HCT116 (cell line): ENCODE measurements around the gene ABCC1. TPM values are rescaled to one million over a fixed set of nuclear protein-coding genes. Genes with fewer than 3 reads are reported as not detected.

ENCODE experiments used
- ATAC-seq: fragments of 200-7000 bp; cut with Tn5 transposase; 2 replicates; pipeline ENCODE4 v1.9.1; 2020; ENCODE audit warnings: mild to moderate bottlenecking, moderate library complexity
- BruUV-seq: library from RNA; stranded (reverse); fragments of 400-500 nt; replicated peaks from 2 replicates; lab custom pipeline; 2021; lab: Mats Ljungman, UMichigan
- CTCF ChIA-PET: fragments of 300-600 bp; sonication (Branson Sonifier 250); formaldehyde crosslinking; loops from one replicate; lab custom pipeline; 2021; ENCODE audit warnings: antibody characterized with exemption; lab: Charles Lee
- POLR2A ChIA-PET: fragments of 300-600, 350-600 bp; sonication (Branson Sonifier 250); formaldehyde crosslinking; loops from one replicate; lab custom pipeline; 2021; ENCODE audit warnings: antibody characterized with exemption; lab: Charles Lee
- RAD21 ChIA-PET, 2 experiments: fragments of 300-600 bp; sonication (Branson Sonifier 250); formaldehyde crosslinking; loops; one replicate each; lab custom pipeline; 2023; ENCODE audit warnings: low total read pairs in 2 of 2; ENCODE audit not compliant: uncharacterized antibody in 2 of 2, unreplicated experiment in 2 of 2, low non-redundant PET in 1 of 2; lab: Charles Lee
- DNase-seq: peaks from one replicate; pipeline ENCODE4 v3.0.0-alpha.2; 2010; ENCODE audit warnings: low read depth, low spot score
- H2AFZ ChIP-seq: fragments of 200-600 bp; shearing (Covaris generic), sonication (generic); 2 replicates; pipeline ENCODE4 v1.6.1; 2017; ENCODE audit warnings: low read depth, mixed run types, mixed read lengths, antibody characterized with exemption, low read length; ENCODE audit not compliant: poor library complexity, severe bottlenecking
- H3K27ac ChIP-seq: 2 replicates; pipeline ENCODE4 v1.5.1; 2012; ENCODE audit warnings: low read depth, low read length
- H3K27me3 ChIP-seq: fragments of 200-600 bp; sonication (generic); 2 replicates; pipeline ENCODE4 v1.6.1; 2016; ENCODE audit warnings: mixed run types, low read length, mixed read lengths; ENCODE audit not compliant: insufficient read depth
- H3K36me3 ChIP-seq, 2 experiments: fragments of 200-500 bp in 1 of 2; fragments of 200-600 bp in 1 of 2; sonication (Bioruptor generic) in 1 of 2; sonication (generic) in 1 of 2; 2 replicates each; pipeline versions ENCODE4 v1.5.1 to v1.6.1; 2014 to 2016; ENCODE audit warnings: low read length in 2 of 2, inconsistent platforms in 1 of 2, mixed read lengths in 1 of 2, mixed run types in 1 of 2; ENCODE audit not compliant: insufficient read depth in 2 of 2, control insufficient read depth in 1 of 2
- H3K4me1 ChIP-seq, 2 experiments: fragments of 200-600 bp in 1 of 2; sonication (generic) in 1 of 2; 2 replicates each; pipeline versions ENCODE4 v1.5.1 to v1.6.1; 2012 to 2017; ENCODE audit warnings: low read length in 2 of 2, inconsistent platforms in 1 of 2, mild to moderate bottlenecking in 1 of 2, mixed read lengths in 1 of 2, mixed run types in 1 of 2, moderate library complexity in 1 of 2; ENCODE audit not compliant: insufficient read depth in 2 of 2, control insufficient read depth in 1 of 2
- H3K4me2 ChIP-seq: fragments of 200-600 bp; sonication (generic); 2 replicates; pipeline ENCODE4 v1.6.1; 2017; ENCODE audit warnings: mixed run types, low read length, mixed read lengths
- H3K4me3 ChIP-seq, 2 experiments: fragments of 200-600 bp in 1 of 2; sonication (generic) in 1 of 2; replicated peaks in 1 of 2; 2 replicates each; pipeline ENCODE4 v1.5.1; 2011 to 2016; ENCODE audit warnings: low read length in 2 of 2, control low read depth in 1 of 2, low read depth in 1 of 2, mild to moderate bottlenecking in 1 of 2, mixed read lengths in 1 of 2, mixed run types in 1 of 2
- H3K79me2 ChIP-seq: fragments of 200-600 bp; sonication (generic); 2 replicates; pipeline ENCODE4 v1.6.1; 2017; ENCODE audit warnings: mild to moderate bottlenecking, mixed run types, low read length, moderate library complexity, mixed read lengths; ENCODE audit not compliant: insufficient read depth
- H3K9ac ChIP-seq: fragments of 200-600 bp; sonication (generic); 2 replicates; pipeline ENCODE4 v1.6.1; 2016; ENCODE audit warnings: low read length, mixed read lengths
- H3K9me2 ChIP-seq: fragments of 200-600 bp; sonication (generic), shearing (Covaris generic); 2 replicates; pipeline ENCODE4 v1.6.1; 2017; ENCODE audit warnings: mixed run types, mild to moderate bottlenecking, moderate library complexity; ENCODE audit not compliant: insufficient read depth
- H3K9me3 ChIP-seq, 2 experiments: fragments of 200-500 bp in 1 of 2; fragments of 200-600 bp in 1 of 2; sonication (Bioruptor generic) in 1 of 2; sonication (generic) in 1 of 2; 2 replicates each; pipeline ENCODE4 v1.6.1; 2014 to 2017; ENCODE audit warnings: low read length in 2 of 2, mixed read lengths in 2 of 2, inconsistent platforms in 1 of 2, low read depth in 1 of 2, mild to moderate bottlenecking in 1 of 2, mixed run types in 1 of 2, moderate library complexity in 1 of 2; ENCODE audit not compliant: control insufficient read depth in 1 of 2, insufficient read depth in 1 of 2
- H4K20me1 ChIP-seq: fragments of 200-600 bp; sonication (generic), shearing (Covaris generic); 2 replicates; pipeline ENCODE4 v1.6.1; 2017; ENCODE audit warnings: mixed run types, mild to moderate bottlenecking, moderate library complexity; ENCODE audit not compliant: insufficient read depth
- ATF3 ChIP-seq: IDR thresholded peaks from 2 replicates; pipeline ENCODE4 v1.6.1; 2012
- CBX3 ChIP-seq: IDR thresholded peaks from 2 replicates; pipeline ENCODE4 v1.6.1; 2012; ENCODE audit warnings: low read depth
- EGR1 ChIP-seq: IDR thresholded peaks from 2 replicates; pipeline ENCODE4 v1.6.1; 2012; ENCODE audit warnings: low read depth
- POLR2A ChIP-seq: IDR thresholded peaks from 2 replicates; pipeline ENCODE4 v1.7.0; 2011; ENCODE audit warnings: borderline replicate concordance; ENCODE audit not compliant: insufficient read depth, insufficient read length; ENCODE audit errors: extremely low read depth
- RAD21 ChIP-seq: IDR thresholded peaks from 2 replicates; pipeline ENCODE4 v1.6.1; 2012; ENCODE audit warnings: low read depth, mild to moderate bottlenecking
- REST ChIP-seq: IDR thresholded peaks from 2 replicates; pipeline ENCODE4 v1.6.1; 2012; ENCODE audit warnings: low read depth
- SIN3A ChIP-seq: IDR thresholded peaks from 2 replicates; pipeline ENCODE4 v1.6.1; 2012; ENCODE audit warnings: low read depth
- ZBTB33 ChIP-seq: IDR thresholded peaks from 2 replicates; pipeline ENCODE4 v1.6.1; 2011; ENCODE audit warnings: mild to moderate bottlenecking, low read length, moderate library complexity; ENCODE audit not compliant: insufficient replicate concordance; ENCODE audit errors: extremely low read depth
- ZNF274 ChIP-seq: fragments of 200-500 bp; sonication (Bioruptor generic); IDR thresholded peaks from 2 replicates; pipeline ENCODE4 v1.6.1; 2014; ENCODE audit warnings: mild to moderate bottlenecking, low read depth, low read length, inconsistent platforms
- intact Hi-C: fragments of 100-400 bp; cut with micrococcal nuclease; formaldehyde crosslinking; loops from 2 replicates; pipeline ENCODE4 v1.10.0; 2022
- total RNA-seq: library from RNA; stranded (reverse); gene quantifications from one replicate; pipeline ENCODE4 v1.2.1, GENCODE V29; 2021; ENCODE audit not compliant: unreplicated experiment

Gene ABCC1
- total RNA-seq, 1 experiment from 2014 or later, result 61.9 TPM

GRCh38 chr16:16007743-16008111 lies 58.3 kb downstream of the ABCC1 start:
- H3K79me2 ChIP-seq, result peaks cover 61% of the 10 kb centered on the region
- H2AFZ ChIP-seq, result no peak overlapping the region
- no peak overlapping the region for H3K9ac ChIP-seq
- no peaks in the 10 kb centered on the region for H4K20me1 ChIP-seq
- intact Hi-C loops, result no loop called here
- no peaks in the 10 kb centered on the region for H3K27me3 ChIP-seq
- ChIA-PET RAD21 (no interaction called here), CTCF (no interaction called here), POLR2A (no interaction called here)
- DNase-seq (no peak), ATAC-seq (no peak)
- TF ChIP-seq POLR2A, result no peak
- TF ChIP-seq CBX3, result no peak
- no peak for TF ChIP-seq REST
- no peak for TF ChIP-seq ZBTB33
- no peak for TF ChIP-seq EGR1
- TF ChIP-seq ZNF274, result no peak
- no peak for TF ChIP-seq RAD21
- TF ChIP-seq SIN3A, result no peak
- TF ChIP-seq ATF3, result no peak
- no peaks in the 10 kb centered on the region for H3K9me2 ChIP-seq
- H3K27ac ChIP-seq, result no peak overlapping the region
- H3K9me3 ChIP-seq, result no peaks in the 10 kb centered on the region
- peaks cover 7 to 19% of the 10 kb centered on the region in 2 experiments for H3K4me1 ChIP-seq
- H3K36me3 ChIP-seq, result peaks cover 4 to 15% of the 10 kb centered on the region in 2 experiments; a peak in 3 of 4 replicates
- no TSS peak for BruUV-seq
- H3K4me3 ChIP-seq, result no peak overlapping the region
- H3K4me2 ChIP-seq, result no peak overlapping the region
